Endothelial cell of umbilical vein (primary cell): Measurements from ENCODE around the gene ARHGDIB. TPM values are rescaled to one million over a fixed set of nuclear protein-coding genes. Genes with fewer than 3 reads are reported as not detected.
A peak's percentile ranks its signal among the peaks of the same experiment; 100 is the strongest.

Experiments
- BruUV-seq: library from RNA; stranded (reverse); fragments of 400-500 nt; replicated peaks from 2 replicates; lab custom pipeline; 2021; lab: Mats Ljungman, UMichigan
- CTCF ChIA-PET: fragments of 300-600, 350-600 bp; sonication (Branson Sonifier 250); formaldehyde crosslinking; loops from one replicate; lab custom pipeline; 2021; ENCODE audit warnings: antibody characterized with exemption, inconsistent platforms; lab: Charles Lee
- POLR2A ChIA-PET: fragments of 300-600, 350-600 bp; sonication (Branson Sonifier 250); formaldehyde crosslinking; loops from one replicate; lab custom pipeline; 2021; ENCODE audit warnings: antibody characterized with exemption, inconsistent platforms; lab: Charles Lee
- DNase-seq: peaks from one replicate; pipeline ENCODE4 v3.0.0-alpha.2; 2011; ENCODE audit warnings: low read depth, low spot score
- FAIRE-seq: peaks from 2 replicates; lab custom pipeline; 2011; peaks lifted over from hg19 to GRCh38; lab: Jason Lieb, UNC
- H2AFZ ChIP-seq: 2 replicates; pipeline ENCODE4 v1.6.0; 2012; ENCODE audit warnings: low read depth, low read length, control low read depth, inconsistent platforms
- H3K27ac ChIP-seq: 2 replicates; pipeline ENCODE4 v1.5.1; 2011; ENCODE audit warnings: low read depth, mild to moderate bottlenecking, control low read depth, low read length, moderate library complexity; ENCODE audit not compliant: insufficient read depth
- H3K27me3 ChIP-seq, 2 experiments: 2 replicates each; pipeline versions ENCODE4 v1.6.0 to v1.6.1; 2011; ENCODE audit warnings: low read length in 2 of 2, mixed read lengths in 1 of 2; ENCODE audit not compliant: control insufficient read depth in 2 of 2, insufficient read depth in 2 of 2
- H3K36me3 ChIP-seq, 2 experiments: 2 replicates in 1 of 2; 3 replicates in 1 of 2; pipeline ENCODE4 v1.5.1; 2011; ENCODE audit warnings: low read length in 2 of 2, mild to moderate bottlenecking in 1 of 2, moderate library complexity in 1 of 2; ENCODE audit not compliant: control insufficient read depth in 2 of 2, insufficient read depth in 2 of 2; ENCODE audit errors: extremely low read depth in 1 of 2
- H3K4me1 ChIP-seq: 3 replicates; pipeline ENCODE4 v1.5.1; 2011; ENCODE audit warnings: mild to moderate bottlenecking, low read length; ENCODE audit not compliant: control insufficient read depth, insufficient read depth; ENCODE audit errors: extremely low read depth
- H3K4me2 ChIP-seq: 2 replicates; pipeline ENCODE4 v1.6.1; 2011; ENCODE audit warnings: low read length, control low read depth, mixed read lengths; ENCODE audit not compliant: insufficient read depth
- H3K4me3 ChIP-seq, 3 experiments: fragments of 200-600 bp in 1 of 3; sonication (generic), shearing (Covaris generic) in 1 of 3; replicated peaks in 1 of 3; 2 replicates each; pipeline ENCODE4 v1.5.1; 2011 to 2016; ENCODE audit warnings: control low read depth in 3 of 3, low read length in 3 of 3, mild to moderate bottlenecking in 2 of 3, inconsistent platforms in 1 of 3, low read depth in 1 of 3, moderate library complexity in 1 of 3; ENCODE audit not compliant: insufficient read depth in 1 of 3
- H3K79me2 ChIP-seq: 2 replicates; pipeline ENCODE4 v1.6.0; 2012; ENCODE audit warnings: low read length, inconsistent platforms; ENCODE audit not compliant: control insufficient read depth, insufficient read depth
- H3K9ac ChIP-seq: replicated peaks from 2 replicates; pipeline ENCODE3; 2011; ENCODE audit warnings: low read length, control low read depth; ENCODE audit not compliant: insufficient read depth; ENCODE audit errors: extremely low read depth
- H3K9me1 ChIP-seq: replicated peaks from 3 replicates; pipeline ENCODE4 v1.6.0; 2011; ENCODE audit warnings: mild to moderate bottlenecking, low read length; ENCODE audit not compliant: control insufficient read depth, insufficient read depth; ENCODE audit errors: extremely low read depth
- H3K9me3 ChIP-seq: replicated peaks from 2 replicates; pipeline ENCODE4 v1.5.1; 2012; ENCODE audit warnings: low read length, inconsistent platforms; ENCODE audit not compliant: control insufficient read depth, insufficient read depth
- H4K20me1 ChIP-seq: replicated peaks from 2 replicates; pipeline ENCODE3; 2011; ENCODE audit warnings: mild to moderate bottlenecking, low read length; ENCODE audit not compliant: control insufficient read depth, insufficient read depth; ENCODE audit errors: extremely low read depth
- EZH2 ChIP-seq: IDR thresholded peaks from 2 replicates; pipeline ENCODE4 v1.6.1; 2012; ENCODE audit warnings: borderline replicate concordance, low read depth, mild to moderate bottlenecking, moderate library complexity, low read length, inconsistent platforms; ENCODE audit not compliant: severe bottlenecking
- FOS ChIP-seq: IDR thresholded peaks from 2 replicates; pipeline ENCODE4 v1.6.1; 2011; ENCODE audit warnings: mild to moderate bottlenecking, low read length, moderate library complexity, borderline replicate concordance; ENCODE audit not compliant: insufficient read depth
- GATA2 ChIP-seq: IDR thresholded peaks from 2 replicates; pipeline ENCODE4 v1.7.0; 2011; ENCODE audit warnings: low read depth, mild to moderate bottlenecking, moderate library complexity, mixed read lengths, low read length; ENCODE audit not compliant: insufficient read length, insufficient read depth
- JUN ChIP-seq: IDR thresholded peaks from 2 replicates; pipeline ENCODE4 v1.6.1; 2011; ENCODE audit warnings: borderline replicate concordance, low read depth; ENCODE audit not compliant: insufficient read length, insufficient read depth
- MYC ChIP-seq: IDR thresholded peaks from one replicate; pipeline ENCODE4 v1.6.1; 2011; ENCODE audit warnings: mild to moderate bottlenecking, low read depth, low read length
- POLR2A ChIP-seq: IDR thresholded peaks from 2 replicates; pipeline ENCODE4 v1.6.1; 2012; ENCODE audit warnings: low read depth, mild to moderate bottlenecking, control low read depth, low read length
- POLR2AphosphoS5 ChIP-seq: IDR thresholded peaks from 2 replicates; pipeline ENCODE4 v1.6.1; 2012; ENCODE audit warnings: low read depth, mild to moderate bottlenecking, control low read depth, low read length, moderate library complexity; ENCODE audit not compliant: insufficient read depth
- dilution Hi-C: fragments of 300-500 bp; cut with MboI; formaldehyde crosslinking; loops from one replicate; pipeline ENCODE4 v1.15.0; 2019; ENCODE audit warnings: low sequenced_read_pairs; ENCODE audit not compliant: extremely low pct_ligation_motif_present
- intact Hi-C: fragments of 100-400 bp; cut with micrococcal nuclease; formaldehyde crosslinking; loops from one replicate; pipeline ENCODE4 v1.10.0; 2022
- polyA plus RNA-seq, 4 experiments: library from polyadenylated mRNA; depleted of rRNA in 3 of 4; stranded (reverse) in 3 of 4; unstranded in 1 of 4; fragments of >200 nt; gene quantifications; 2 replicates each; pipeline versions ENCODE4 v1.2.1 to v1.2.3, GENCODE V29; 2011 to 2012; ENCODE audit warnings: missing spikeins in 1 of 4
- total RNA-seq: library from RNA; stranded (reverse); gene quantifications from 2 replicates; pipeline ENCODE4 v1.2.3, GENCODE V29; 2021
- TF ChIP-seq, protein P1 (sequence below), 2 donors: IDR thresholded peaks; 1 replicate in 1 of 2; 2 replicates in 1 of 2; pipeline ENCODE4 v1.5.1; 2011; ENCODE audit warnings: low read length in 2 of 2, mild to moderate bottlenecking in 2 of 2, moderate library complexity in 2 of 2, control low read depth in 1 of 2, inconsistent platforms in 1 of 2, low read depth in 1 of 2; ENCODE audit not compliant: insufficient read depth in 1 of 2; ENCODE audit errors: extremely low read depth in 1 of 2
- TF ChIP-seq, protein P2 (sequence below): IDR thresholded peaks from 2 replicates; pipeline ENCODE4 v1.6.1; 2011; ENCODE audit not compliant: insufficient read depth, insufficient read length

ARHGDIB gene
- total and polyA plus RNA-seq, 2 donors (not counting 3 experiments of a cell fraction or from before 2014, with no cell fraction given) = 483 to 1,200 TPM

DNA sequence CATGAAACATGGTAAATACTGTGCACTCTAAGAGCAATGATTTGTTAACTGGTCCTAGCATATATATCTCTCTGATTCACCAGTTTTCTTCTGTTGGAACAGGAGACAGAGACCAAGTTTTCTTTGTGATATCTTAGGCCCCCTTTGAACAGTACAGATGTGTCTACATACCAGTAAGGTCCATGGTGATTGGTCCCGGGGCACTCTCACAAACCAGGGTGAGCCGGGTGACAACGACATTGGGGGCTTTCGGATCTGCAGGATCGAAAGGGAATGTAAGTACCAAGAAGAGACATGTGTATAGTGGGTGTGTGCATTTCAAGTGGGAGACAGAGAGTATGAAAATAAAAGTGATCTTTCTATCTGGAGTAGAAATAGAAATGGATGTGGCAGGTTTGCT, 11.8 kb downstream of the ARHGDIB start:
- H3K4me2 ChIP-seq = peak overlapping the region; percentile 68
- no peaks in the 10 kb centered on the region for H3K9me3 ChIP-seq
- dilution Hi-C loops = loop anchor here (10.0 kb wide), 1 partner anchor 115 kb away; no protein-coding TSS in a partner anchor
- FAIRE-seq (no peak), DNase-seq (no peak)
- intact Hi-C loops = loop anchor here (10.0 kb wide), 1 partner anchor 695 kb away; no protein-coding TSS in a partner anchor
- no peak overlapping the region for H2AFZ ChIP-seq
- no peak for TF ChIP-seq EZH2
- TF ChIP-seq POLR2A = no peak
- no peak for TF ChIP-seq GATA2
- TF ChIP-seq, protein P1, sequence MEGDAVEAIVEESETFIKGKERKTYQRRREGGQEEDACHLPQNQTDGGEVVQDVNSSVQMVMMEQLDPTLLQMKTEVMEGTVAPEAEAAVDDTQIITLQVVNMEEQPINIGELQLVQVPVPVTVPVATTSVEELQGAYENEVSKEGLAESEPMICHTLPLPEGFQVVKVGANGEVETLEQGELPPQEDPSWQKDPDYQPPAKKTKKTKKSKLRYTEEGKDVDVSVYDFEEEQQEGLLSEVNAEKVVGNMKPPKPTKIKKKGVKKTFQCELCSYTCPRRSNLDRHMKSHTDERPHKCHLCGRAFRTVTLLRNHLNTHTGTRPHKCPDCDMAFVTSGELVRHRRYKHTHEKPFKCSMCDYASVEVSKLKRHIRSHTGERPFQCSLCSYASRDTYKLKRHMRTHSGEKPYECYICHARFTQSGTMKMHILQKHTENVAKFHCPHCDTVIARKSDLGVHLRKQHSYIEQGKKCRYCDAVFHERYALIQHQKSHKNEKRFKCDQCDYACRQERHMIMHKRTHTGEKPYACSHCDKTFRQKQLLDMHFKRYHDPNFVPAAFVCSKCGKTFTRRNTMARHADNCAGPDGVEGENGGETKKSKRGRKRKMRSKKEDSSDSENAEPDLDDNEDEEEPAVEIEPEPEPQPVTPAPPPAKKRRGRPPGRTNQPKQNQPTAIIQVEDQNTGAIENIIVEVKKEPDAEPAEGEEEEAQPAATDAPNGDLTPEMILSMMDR (IDR thresholded peaks at IDR 0.05; ENCODE audit: extremely low read depth in 1 of 2, insufficient read depth in 1 of 2, low read depth in 1 of 2, low read length in 2 of 2) = no peak
- TF ChIP-seq, protein P2, sequence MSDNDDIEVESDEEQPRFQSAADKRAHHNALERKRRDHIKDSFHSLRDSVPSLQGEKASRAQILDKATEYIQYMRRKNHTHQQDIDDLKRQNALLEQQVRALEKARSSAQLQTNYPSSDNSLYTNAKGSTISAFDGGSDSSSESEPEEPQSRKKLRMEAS = no peak
- TF ChIP-seq JUN = no peak
- TF ChIP-seq POLR2AphosphoS5 = no peak
- TF ChIP-seq MYC = no peak
- TF ChIP-seq FOS = no peak
- H3K36me3 ChIP-seq = peaks cover 14 to 40% of the 10 kb centered on the region in 2 experiments
- no peaks in the 10 kb centered on the region for H3K27me3 ChIP-seq
- no peaks in the 10 kb centered on the region for H4K20me1 ChIP-seq
- H3K4me3 ChIP-seq = no peak overlapping the region
- H3K9me1 ChIP-seq = no peaks in the 10 kb centered on the region
- peak overlapping the region; percentile 85 for H3K9ac ChIP-seq
- H3K79me2 ChIP-seq = peaks cover 66% of the 10 kb centered on the region
- no TSS peak for BruUV-seq
- peak overlapping the region; percentile 94 for H3K27ac ChIP-seq
- POLR2A ChIA-PET = no interaction called here
- H3K4me1 ChIP-seq = peaks cover 82% of the 10 kb centered on the region
- CTCF ChIA-PET = interaction anchor here (1.0 kb wide), 1 partner anchor 46 kb away, joined by 3 read pairs; no protein-coding TSS in a partner anchor
